Neural cell (in vitro differentiated cells): ENCODE data around the gene ZBTB11. TPM values are rescaled to one million over a fixed set of nuclear protein-coding genes. Genes with fewer than 3 reads are reported as not detected.
A peak's percentile ranks its signal among the peaks of the same experiment; 100 is the strongest.

ENCODE experiments used
- H2AFZ ChIP-seq: fragments of 200-600, 300-800 bp; sonication (generic), shearing (Covaris generic); 2 replicates; pipeline ENCODE4 v1.6.0; 2014; ENCODE audit warnings: low read depth, mild to moderate bottlenecking, antibody characterized with exemption, low read length, moderate library complexity
- H3F3A ChIP-seq: fragments of 200-600 bp; shearing (Covaris generic); 2 replicates; pipeline ENCODE4 v1.6.1; 2016; ENCODE audit warnings: mild to moderate bottlenecking, moderate library complexity, mixed read lengths, antibody characterized with exemption, low read length; ENCODE audit not compliant: insufficient read depth, poor library complexity, severe bottlenecking
- H3K27ac ChIP-seq: fragments of 200-600, 300-800 bp; sonication (generic), shearing (Covaris generic); 2 replicates; pipeline ENCODE4 v1.5.1; 2014; ENCODE audit warnings: mild to moderate bottlenecking, low read length, moderate library complexity
- H3K27me3 ChIP-seq: fragments of 300-800, 200-600 bp; sonication (generic), shearing (Covaris generic); 2 replicates; pipeline ENCODE4 v1.6.0; 2014; ENCODE audit warnings: mild to moderate bottlenecking, low read depth, low read length, moderate library complexity; ENCODE audit not compliant: insufficient read depth
- H3K36me3 ChIP-seq: fragments of 300-800, 200-600 bp; sonication (generic), shearing (Covaris generic); 2 replicates; pipeline ENCODE4 v1.5.1; 2014; ENCODE audit warnings: mild to moderate bottlenecking, antibody characterized with exemption, low read length, moderate library complexity; ENCODE audit not compliant: insufficient read depth
- H3K4me2 ChIP-seq: fragments of 300-800, 200-600 bp; sonication (generic), shearing (Covaris generic); 2 replicates; pipeline ENCODE4 v1.6.0; 2014; ENCODE audit warnings: mild to moderate bottlenecking, low read length
- H3K4me3 ChIP-seq: fragments of 300-800, 200-600 bp; sonication (generic), shearing (Covaris generic); 2 replicates; pipeline ENCODE4 v1.5.1; 2014; ENCODE audit warnings: mild to moderate bottlenecking, low read length, moderate library complexity
- H3K79me2 ChIP-seq: fragments of 200-600 bp; shearing (Covaris generic); replicated peaks from 2 replicates; pipeline ENCODE4 v1.6.0; 2014; ENCODE audit warnings: mild to moderate bottlenecking, low read length, moderate library complexity; ENCODE audit not compliant: insufficient read depth
- H3K9ac ChIP-seq: fragments of 300-800, 200-600 bp; sonication (generic), shearing (Covaris generic); 2 replicates; pipeline ENCODE4 v1.6.1; 2016; ENCODE audit warnings: mild to moderate bottlenecking, low read length, mixed read lengths
- H3K9me2 ChIP-seq: fragments of 200-600 bp; shearing (Covaris generic); 2 replicates; pipeline ENCODE4 v1.6.1; 2016; ENCODE audit warnings: mild to moderate bottlenecking, low read length, mixed read lengths; ENCODE audit not compliant: insufficient read depth
- H3K9me3 ChIP-seq: fragments of 200-600, 300-800 bp; sonication (generic), shearing (Covaris generic); 2 replicates; pipeline ENCODE4 v1.6.1; 2016; ENCODE audit warnings: mild to moderate bottlenecking, mixed run types, low read length, moderate library complexity, mixed read lengths
- H4K20me1 ChIP-seq: fragments of 200-600 bp; shearing (Covaris generic); 2 replicates; pipeline ENCODE4 v1.6.1; 2016; ENCODE audit warnings: mild to moderate bottlenecking, mixed run types; ENCODE audit not compliant: insufficient read depth
- EP300 ChIP-seq: fragments of 450-650 bp; conservative IDR thresholded peaks from 2 replicates; pipeline ENCODE4 v1.6.1; 2014; ENCODE audit warnings: antibody characterized with exemption, mild to moderate bottlenecking, moderate library complexity; ENCODE audit not compliant: poor library complexity, severe bottlenecking
- EZH2 ChIP-seq: fragments of 200-600, 300-800 bp; shearing (Covaris generic), sonication (generic); IDR thresholded peaks from 2 replicates; pipeline ENCODE4 v1.6.1; 2014; ENCODE audit warnings: antibody characterized with exemption, low read length, borderline replicate concordance, mild to moderate bottlenecking; ENCODE audit not compliant: insufficient read depth, poor library complexity, severe bottlenecking
- MXI1 ChIP-seq: fragments of 450-650 bp; conservative IDR thresholded peaks from 2 replicates; pipeline ENCODE4 v1.6.1; 2014; ENCODE audit warnings: antibody characterized with exemption, mild to moderate bottlenecking; ENCODE audit not compliant: poor library complexity, severe bottlenecking
- POLR2AphosphoS5 ChIP-seq: IDR thresholded peaks from 2 replicates; pipeline ENCODE4 v1.6.1; 2012
- RAD21 ChIP-seq: fragments of 450-650 bp; conservative IDR thresholded peaks from 2 replicates; pipeline ENCODE4 v1.6.1; 2014; ENCODE audit warnings: antibody characterized with exemption, mild to moderate bottlenecking, moderate library complexity
- SMC3 ChIP-seq: fragments of 450-650 bp; conservative IDR thresholded peaks from 2 replicates; pipeline ENCODE4 v1.6.1; 2014; ENCODE audit warnings: antibody characterized with exemption, mild to moderate bottlenecking, moderate library complexity; ENCODE audit not compliant: poor library complexity
- TAF1 ChIP-seq: IDR thresholded peaks from 2 replicates; pipeline ENCODE4 v1.6.1; 2012; ENCODE audit warnings: low read depth
- polyA plus RNA-seq: library from polyadenylated mRNA; depleted of rRNA; stranded (reverse); fragments of >200 nt; gene quantifications from 2 replicates; pipeline ENCODE4 v1.2.3, GENCODE V29; 2014
- TF ChIP-seq, protein P1 (sequence below): fragments of 450-650 bp; IDR thresholded peaks from 2 replicates; pipeline ENCODE4 v1.5.1; 2014; ENCODE audit warnings: antibody characterized with exemption, mild to moderate bottlenecking, moderate library complexity; ENCODE audit not compliant: poor library complexity, severe bottlenecking
- TF ChIP-seq, protein P2 (sequence below): IDR thresholded peaks from 2 replicates; pipeline ENCODE4 v1.6.1; 2012; ENCODE audit warnings: borderline replicate concordance

Gene ZBTB11
- polyA plus RNA-seq, 1 donor from 2014 or later: 23.5 TPM

DNA sequence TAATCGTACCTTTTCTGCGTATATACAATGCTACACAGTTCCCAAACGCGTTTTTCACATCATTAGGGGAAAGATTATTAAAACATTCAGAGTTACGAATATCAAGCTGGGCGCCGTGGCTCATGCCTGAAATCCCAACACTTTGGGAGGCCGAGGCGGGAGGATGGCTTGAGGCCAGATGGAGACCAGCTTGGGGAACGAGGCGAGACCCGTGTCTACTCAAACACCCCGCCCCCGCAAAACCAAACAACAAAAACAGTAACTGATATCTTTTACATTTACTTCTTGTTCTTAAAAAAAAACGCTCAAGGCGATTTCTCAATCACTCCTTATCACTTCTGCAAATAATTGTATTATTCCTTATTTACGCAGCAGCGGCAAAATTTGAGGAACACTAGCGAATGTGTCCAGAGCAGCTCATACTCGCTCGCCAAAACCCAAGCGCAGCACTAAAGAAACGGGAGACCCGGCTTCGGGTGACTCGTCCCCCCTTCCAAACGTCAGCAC, 1.2 kb downstream of the ZBTB11 start:
- peak overlapping the region; percentile 96 for H3K27ac ChIP-seq
- peaks cover 31% of the 10 kb centered on the region for H3K79me2 ChIP-seq
- peaks cover 8% of the 10 kb centered on the region for H3K36me3 ChIP-seq
- H3K27me3 ChIP-seq: no peaks in the 10 kb centered on the region
- H4K20me1 ChIP-seq: no peaks in the 10 kb centered on the region
- H3F3A ChIP-seq: peaks cover 4% of the 10 kb centered on the region
- TF ChIP-seq TAF1: no peak
- TF ChIP-seq, protein P1, sequence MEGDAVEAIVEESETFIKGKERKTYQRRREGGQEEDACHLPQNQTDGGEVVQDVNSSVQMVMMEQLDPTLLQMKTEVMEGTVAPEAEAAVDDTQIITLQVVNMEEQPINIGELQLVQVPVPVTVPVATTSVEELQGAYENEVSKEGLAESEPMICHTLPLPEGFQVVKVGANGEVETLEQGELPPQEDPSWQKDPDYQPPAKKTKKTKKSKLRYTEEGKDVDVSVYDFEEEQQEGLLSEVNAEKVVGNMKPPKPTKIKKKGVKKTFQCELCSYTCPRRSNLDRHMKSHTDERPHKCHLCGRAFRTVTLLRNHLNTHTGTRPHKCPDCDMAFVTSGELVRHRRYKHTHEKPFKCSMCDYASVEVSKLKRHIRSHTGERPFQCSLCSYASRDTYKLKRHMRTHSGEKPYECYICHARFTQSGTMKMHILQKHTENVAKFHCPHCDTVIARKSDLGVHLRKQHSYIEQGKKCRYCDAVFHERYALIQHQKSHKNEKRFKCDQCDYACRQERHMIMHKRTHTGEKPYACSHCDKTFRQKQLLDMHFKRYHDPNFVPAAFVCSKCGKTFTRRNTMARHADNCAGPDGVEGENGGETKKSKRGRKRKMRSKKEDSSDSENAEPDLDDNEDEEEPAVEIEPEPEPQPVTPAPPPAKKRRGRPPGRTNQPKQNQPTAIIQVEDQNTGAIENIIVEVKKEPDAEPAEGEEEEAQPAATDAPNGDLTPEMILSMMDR: no peak
- no peak for TF ChIP-seq EZH2
- no peak for TF ChIP-seq RAD21
- TF ChIP-seq SMC3: no peak
- no peak for TF ChIP-seq POLR2AphosphoS5
- no peak for TF ChIP-seq EP300
- TF ChIP-seq MXI1: no peak
- TF ChIP-seq, protein P2, sequence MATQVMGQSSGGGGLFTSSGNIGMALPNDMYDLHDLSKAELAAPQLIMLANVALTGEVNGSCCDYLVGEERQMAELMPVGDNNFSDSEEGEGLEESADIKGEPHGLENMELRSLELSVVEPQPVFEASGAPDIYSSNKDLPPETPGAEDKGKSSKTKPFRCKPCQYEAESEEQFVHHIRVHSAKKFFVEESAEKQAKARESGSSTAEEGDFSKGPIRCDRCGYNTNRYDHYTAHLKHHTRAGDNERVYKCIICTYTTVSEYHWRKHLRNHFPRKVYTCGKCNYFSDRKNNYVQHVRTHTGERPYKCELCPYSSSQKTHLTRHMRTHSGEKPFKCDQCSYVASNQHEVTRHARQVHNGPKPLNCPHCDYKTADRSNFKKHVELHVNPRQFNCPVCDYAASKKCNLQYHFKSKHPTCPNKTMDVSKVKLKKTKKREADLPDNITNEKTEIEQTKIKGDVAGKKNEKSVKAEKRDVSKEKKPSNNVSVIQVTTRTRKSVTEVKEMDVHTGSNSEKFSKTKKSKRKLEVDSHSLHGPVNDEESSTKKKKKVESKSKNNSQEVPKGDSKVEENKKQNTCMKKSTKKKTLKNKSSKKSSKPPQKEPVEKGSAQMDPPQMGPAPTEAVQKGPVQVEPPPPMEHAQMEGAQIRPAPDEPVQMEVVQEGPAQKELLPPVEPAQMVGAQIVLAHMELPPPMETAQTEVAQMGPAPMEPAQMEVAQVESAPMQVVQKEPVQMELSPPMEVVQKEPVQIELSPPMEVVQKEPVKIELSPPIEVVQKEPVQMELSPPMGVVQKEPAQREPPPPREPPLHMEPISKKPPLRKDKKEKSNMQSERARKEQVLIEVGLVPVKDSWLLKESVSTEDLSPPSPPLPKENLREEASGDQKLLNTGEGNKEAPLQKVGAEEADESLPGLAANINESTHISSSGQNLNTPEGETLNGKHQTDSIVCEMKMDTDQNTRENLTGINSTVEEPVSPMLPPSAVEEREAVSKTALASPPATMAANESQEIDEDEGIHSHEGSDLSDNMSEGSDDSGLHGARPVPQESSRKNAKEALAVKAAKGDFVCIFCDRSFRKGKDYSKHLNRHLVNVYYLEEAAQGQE: no peak
- H3K4me3 ChIP-seq: peak overlapping the region; percentile 91
- H2AFZ ChIP-seq: peak overlapping the region; percentile 61
- no peaks in the 10 kb centered on the region for H3K9me3 ChIP-seq
- peak overlapping the region; percentile 96 for H3K9ac ChIP-seq
- H3K4me2 ChIP-seq: peak overlapping the region; percentile 52
- no peaks in the 10 kb centered on the region for H3K9me2 ChIP-seq

GRCh38 chr3:101674518-101674917, 2.4 kb downstream of the ZBTB11 start:
- Histone ChIP-seq H4K20me1 (no peaks in the 10 kb centered on the region), H3K36me3 (no peaks in the 10 kb centered on the region), H3K27ac (no peak overlapping the region), H2AFZ (no peak overlapping the region), H3K79me2 (peaks cover 31% of the 10 kb centered on the region), H3K27me3 (no peaks in the 10 kb centered on the region), H3K4me2 (no peak overlapping the region), H3K9me2 (no peaks in the 10 kb centered on the region), H3F3A (peaks cover 4% of the 10 kb centered on the region), H3K4me3 (peak overlapping the region; percentile 91), H3K9me3 (no peaks in the 10 kb centered on the region), H3K9ac (no peak overlapping the region)
- TF ChIP-seq, protein P1: no peak
- TF ChIP-seq SMC3 (no peak), EZH2 (no peak), EP300 (no peak), RAD21 (no peak), TAF1 (no peak), POLR2AphosphoS5 (no peak), MXI1 (no peak)
- TF ChIP-seq, protein P2: no peak
